Right renal cortex interstitium (tissue), 3 donors: ENCODE data around the gene F7. TPM values are rescaled to one million over a fixed set of nuclear protein-coding genes. Genes with fewer than 3 reads are reported as not detected.

ENCODE experiments used
- DNase-seq, 3 donors: peaks; one replicate each; pipeline ENCODE4 v3.0.0-alpha.2; 2013; ENCODE audit warnings: low read depth in 3 of 3, low spot score in 2 of 3
- polyA plus RNA-seq, 3 donors: library from polyadenylated mRNA; unstranded; fragments of 120-200 nt; gene quantifications; one replicate each; pipeline ENCODE4 v1.2.1, GENCODE V29; 2013; ENCODE audit not compliant: insufficient read length in 3 of 3

The F7 gene
- polyA plus RNA-seq, 3 donors: 2.6 to 4.5 (median 3.2) TPM

GRCh38 chr13:113129921-113130750, 24.5 kb downstream of the F7 start:
- no peak for DNase-seq

GRCh38 chr13:113135281-113135760, 29.7 kb downstream of the F7 start:
- no peak for DNase-seq

- no peak for DNase-seq
Measured at GRCh38 chr13:113137691-113138298, 32.2 kb downstream of the F7 start.

- no peak for DNase-seq
Measured at GRCh38 chr13:113138792-113139551, 33.4 kb downstream of the F7 start.

- DNase-seq: no peak
Measured at GRCh38 chr13:113139577-113139976, 34.0 kb downstream of the F7 start.

GRCh38 chr13:113140677-113141600, 35.3 kb downstream of the F7 start:
- no peak for DNase-seq

GRCh38 chr13:113141601-113141970, 36.0 kb downstream of the F7 start:
- no peak for DNase-seq

GRCh38 chr13:113142876-113143275, 37.3 kb downstream of the F7 start:
- DNase-seq: no peak

- no peak for DNase-seq
Measured at GRCh38 chr13:113143466-113144254, 38.1 kb downstream of the F7 start.

- DNase-seq: no peak
Measured at GRCh38 chr13:113144255-113144629, 38.7 kb downstream of the F7 start.

GRCh38 chr13:113145496-113145895, 39.9 kb downstream of the F7 start:
- DNase-seq: no peak

- DNase-seq: no peak
Measured at GRCh38 chr13:113145911-113146598, 40.5 kb downstream of the F7 start.

GRCh38 chr13:113146750-113147149, 41.2 kb downstream of the F7 start:
- DNase-seq: no peak

- no peak for DNase-seq
Measured at GRCh38 chr13:113147206-113147605, 41.6 kb downstream of the F7 start.

GRCh38 chr13:113148407-113148806, 42.8 kb downstream of the F7 start:
- no peak for DNase-seq

GRCh38 chr13:113148940-113149503, 43.4 kb downstream of the F7 start:
- DNase-seq: no peak

GRCh38 chr13:113149711-113150549, 44.3 kb downstream of the F7 start:
- DNase-seq: no peak
